NCI-H460 (cell line): Measurements from ENCODE around the gene ZNF554. TPM values are rescaled to one million over a fixed set of nuclear protein-coding genes. Genes with fewer than 3 reads are reported as not detected.
"Not testable (repeated sequence)": the region's sequence is repeated elsewhere in the genome, so short reads cannot be mapped to it uniquely, and the experiment has no call there.

Source experiments
- DNase-seq: peaks from one replicate; pipeline ENCODE4 v3.0.0-alpha.2; 2016; ENCODE audit warnings: low read depth; ENCODE audit errors: extremely low read depth
- total RNA-seq: library from RNA; depleted of rRNA; stranded (reverse); fragments of >200 nt; shearing (Covaris generic); gene quantifications from 2 replicates; pipeline ENCODE4 v1.2.3, GENCODE V29; 2014

Gene ZNF554
- total RNA-seq, 1 experiment from 2014 or later = 0.69 TPM

- no peak for DNase-seq
Observed at GRCh38 chr19:2790557-2791271, 29.0 kb upstream of the ZNF554 start.

- DNase-seq = no peak
Observed at GRCh38 chr19:2791440-2791839, 28.2 kb upstream of the ZNF554 start.

- DNase-seq = no peak
Observed at GRCh38 chr19:2791876-2792275, 27.8 kb upstream of the ZNF554 start.

GRCh38 chr19:2792666-2793065 is 27.0 kb upstream of the ZNF554 start:
- not testable (repeated sequence) for DNase-seq

GRCh38 chr19:2793126-2793525 is 26.5 kb upstream of the ZNF554 start:
- DNase-seq = no peak

- DNase-seq = no peak
Observed at GRCh38 chr19:2793577-2793976, 26.1 kb upstream of the ZNF554 start.

- DNase-seq = no peak
Observed at GRCh38 chr19:2795827-2796658, 23.6 kb upstream of the ZNF554 start.

- no peak for DNase-seq
Observed at GRCh38 chr19:2796659-2797266, 22.9 kb upstream of the ZNF554 start.

- DNase-seq = no peak
Observed at GRCh38 chr19:2797280-2797679, 22.4 kb upstream of the ZNF554 start.

GRCh38 chr19:2798158-2798685 is 21.4 kb upstream of the ZNF554 start:
- DNase-seq = no peak

- DNase-seq = no peak
Observed at GRCh38 chr19:2798733-2799132, 20.9 kb upstream of the ZNF554 start.

- DNase-seq = no peak
Observed at GRCh38 chr19:2799273-2800020, 20.2 kb upstream of the ZNF554 start.

GRCh38 chr19:2800506-2800905 is 19.2 kb upstream of the ZNF554 start:
- no peak for DNase-seq

- no peak for DNase-seq
Observed at GRCh38 chr19:2802826-2803225, 16.8 kb upstream of the ZNF554 start.

GRCh38 chr19:2803486-2804155 is 16.0 kb upstream of the ZNF554 start:
- DNase-seq = no peak

GRCh38 chr19:2804156-2805004 is 15.3 kb upstream of the ZNF554 start:
- no peak for DNase-seq

GRCh38 chr19:2805261-2805900 is 14.3 kb upstream of the ZNF554 start:
- DNase-seq = no peak

GRCh38 chr19:2805991-2806649 is 13.5 kb upstream of the ZNF554 start:
- DNase-seq = no peak
